ENCODE data around the gene NACC1. TPM values are rescaled to one million over a fixed set of nuclear protein-coding genes. Genes with fewer than 3 reads are reported as not detected.
"Not testable (repeated sequence)": the region's sequence is repeated elsewhere in the genome, so short reads cannot be mapped to it uniquely, and the experiment has no call there.

NACC1 gene
- total RNA-seq, 1 donor from 2014 or later: 22.6 TPM

DNA sequence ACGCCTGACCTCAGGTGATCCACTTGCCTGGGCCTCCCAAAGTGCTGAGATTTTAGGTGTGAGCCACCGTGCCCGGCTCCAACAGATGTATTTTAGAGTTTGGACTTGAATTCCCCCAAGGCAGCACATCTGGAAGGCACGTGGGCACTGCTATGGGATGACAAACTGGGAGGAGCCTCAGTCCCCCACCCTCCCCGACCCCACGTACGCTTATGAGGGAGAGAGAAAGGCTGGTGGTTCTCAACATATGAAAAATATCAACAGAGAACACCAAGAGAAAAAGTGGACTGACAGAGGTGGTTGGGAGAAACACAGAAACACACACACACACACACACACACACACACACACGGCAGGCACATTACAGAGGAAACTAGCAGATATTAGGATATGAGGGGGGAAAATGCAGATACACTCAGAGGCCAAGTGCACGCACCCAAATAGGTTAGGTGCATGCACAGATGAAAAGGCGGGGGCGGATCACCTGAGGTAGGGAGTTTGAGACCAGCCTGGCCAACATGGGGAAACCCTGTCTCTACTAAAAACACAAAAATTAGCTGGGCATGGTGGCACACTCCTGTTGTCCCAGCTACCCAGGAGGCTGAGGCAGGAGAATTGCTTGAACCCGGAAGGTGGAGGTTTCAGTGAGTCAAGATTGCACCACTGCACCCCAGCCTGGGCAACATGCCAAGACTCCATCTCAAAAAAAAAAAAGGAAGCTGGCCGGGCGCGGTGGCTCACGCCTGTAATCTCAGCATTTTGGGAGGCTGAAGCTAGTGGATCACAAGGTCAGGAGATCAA lies 28.9 kb downstream of the NACC1 start:
- Histone ChIP-seq H3K36me3 (peaks cover 0 to 9% of the 10 kb centered on the region in 2 donors), H3K4me1 (peaks cover 14% of the 10 kb centered on the region), H3K27me3 (no peaks in the 10 kb centered on the region), H3K9me3 (no peaks in the 10 kb centered on the region), H3K27ac (no peak overlapping the region), H3K4me3 (no peak overlapping the region)
- no peak for DNase-seq (ENCODE audit: extremely low spot score in 2 of 2)
- intact Hi-C loops (cut with DNase I): loop anchor here (10.0 kb wide), 1 partner anchor 88 kb away; no protein-coding TSS in a partner anchor
- TF ChIP-seq POLR2A (IDR thresholded peaks at IDR 0.05): no peak
- peak in 1 of 2 donors; percentile 21 for TF ChIP-seq POLR2AphosphoS5 (IDR thresholded peaks at IDR 0.05; ENCODE audit: insufficient read depth in 1 of 2, low read depth in 1 of 2)

DNA sequence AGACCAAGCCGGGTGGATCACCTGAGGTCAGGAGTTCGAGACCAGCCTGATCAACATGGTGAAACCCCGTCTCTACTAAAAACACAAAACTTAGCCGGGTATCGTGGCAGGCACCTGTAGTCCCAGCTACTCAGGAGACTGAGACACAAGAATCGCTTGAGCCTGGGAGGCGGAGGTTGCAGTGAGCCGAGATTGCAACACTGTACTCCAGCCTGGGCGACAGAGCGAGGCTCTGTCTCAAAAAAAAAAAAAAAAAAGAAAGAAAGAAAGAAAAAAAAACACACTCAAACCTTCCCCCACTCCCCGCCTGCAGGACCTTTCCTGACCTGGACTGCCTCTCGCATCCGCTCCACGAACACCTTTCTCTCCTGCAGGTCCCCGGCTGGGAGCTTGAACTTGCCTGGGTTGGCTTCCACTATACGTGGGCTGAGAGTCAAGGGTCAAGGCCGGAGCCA lies 31.1 kb downstream of the NACC1 start:
- not testable (repeated sequence) for DNase-seq (ENCODE audit: extremely low spot score in 2 of 2); H3K27me3 ChIP-seq; H3K36me3 ChIP-seq; H3K9me3 ChIP-seq
- peak overlapping the region; percentile 98 for H3K27ac ChIP-seq
- intact Hi-C loops (cut with DNase I): loop anchor here (10.0 kb wide), 1 partner anchor 86 kb away; no protein-coding TSS in a partner anchor
- H3K4me3 ChIP-seq: peak overlapping the region; percentile 82 to 91
- peaks cover 14% of the 10 kb centered on the region for H3K4me1 ChIP-seq

DNA sequence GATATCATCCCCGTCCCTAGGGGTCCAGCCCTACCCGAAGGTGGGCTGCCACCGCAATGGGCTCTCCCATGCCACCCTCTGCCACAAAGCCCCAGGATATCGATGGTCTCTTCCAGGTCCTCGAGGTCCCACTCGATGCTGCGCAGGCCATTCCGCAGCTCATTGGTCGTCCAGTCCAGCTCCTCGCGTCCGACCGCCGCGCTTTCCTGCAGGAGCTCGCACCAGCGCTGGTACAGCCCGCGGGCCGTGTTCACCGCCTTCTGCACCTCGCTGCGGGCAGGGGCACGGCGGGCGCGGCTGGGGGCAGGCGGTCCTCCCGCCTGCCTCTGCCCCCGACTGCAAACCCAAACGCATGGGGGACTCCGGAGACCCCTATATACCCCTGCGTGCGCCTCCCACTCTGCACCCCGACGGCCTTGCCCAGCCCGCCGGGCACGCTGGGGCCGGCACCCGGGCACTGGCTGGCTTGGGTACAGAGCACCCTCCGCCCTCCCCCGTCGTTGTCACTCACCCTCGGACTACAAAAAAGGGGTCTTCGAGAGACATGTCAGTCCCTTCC lies 31.6 kb downstream of the NACC1 start:
- H3K27ac ChIP-seq: peak overlapping the region; percentile 98
- intact Hi-C loops (cut with DNase I): loop anchor here (5.0 to 10.0 kb wide), 3 partner anchors 47 to 695 kb away; partner anchors contain the start of gene LYL1
- no peak for DNase-seq (ENCODE audit: extremely low spot score in 2 of 2)

DNA sequence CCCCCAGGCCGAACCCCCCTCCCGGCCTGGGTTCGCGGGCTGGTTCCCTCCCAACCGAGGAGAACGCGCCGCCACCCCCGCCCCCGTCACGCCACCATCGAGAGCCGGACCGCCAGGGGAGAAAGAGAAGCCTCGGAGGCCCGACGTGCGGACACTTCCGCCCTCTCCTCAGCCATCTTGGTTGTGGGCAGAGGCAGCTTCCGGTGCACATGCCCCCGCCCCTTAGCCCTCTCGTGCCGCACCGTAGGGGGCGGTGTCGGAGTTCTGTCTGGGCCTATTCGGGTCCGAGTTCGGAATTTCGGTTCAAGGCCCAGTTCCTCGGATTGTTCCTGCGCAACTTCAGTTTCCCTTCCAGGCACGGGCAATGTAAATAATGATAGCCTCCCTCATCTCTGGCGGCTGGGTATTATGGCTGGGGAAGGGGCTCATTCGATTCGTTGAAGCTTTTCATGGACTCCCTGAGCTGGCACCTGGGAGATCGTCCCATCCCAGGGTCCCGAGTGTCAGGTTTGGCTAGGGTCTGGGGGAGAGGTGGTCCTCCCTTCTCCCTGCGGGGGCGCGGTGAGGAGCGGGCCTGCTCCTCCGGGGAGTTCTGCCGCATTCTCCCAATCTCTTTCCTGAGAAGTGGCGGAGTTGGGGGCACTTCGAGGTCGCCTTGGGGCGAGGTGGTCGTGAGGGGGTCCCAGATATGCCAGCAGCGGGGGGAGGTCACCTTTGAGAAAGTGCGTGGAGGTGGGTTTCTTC lies 32.3 kb downstream of the NACC1 start, which contains the start of the genes IER2 and STX10:
Gene IER2 (plus strand): TSS at position 225 of the 744 bp plus-strand sequence. CDS start 2,776 bp downstream, outside the sequence.
Gene STX10 (minus strand): TSS at position 189 of the 744 bp plus-strand sequence. CDS start 202 bp downstream, outside the sequence.
- Histone ChIP-seq H3K4me1 (peaks cover 23% of the 10 kb centered on the region), H3K36me3 (no peaks in the 10 kb centered on the region), H3K9me3 (no peaks in the 10 kb centered on the region), H3K4me3 (peak within 1 kb of the TSS; percentile 82 to 91), H3K27ac (peak within 1 kb of the TSS; percentile 98), H3K27me3 (no peaks in the 10 kb centered on the region)
- TF ChIP-seq POLR2A (IDR thresholded peaks at IDR 0.05) (peak in 1 of 2 donors; percentile 91), POLR2AphosphoS5 (IDR thresholded peaks at IDR 0.05; ENCODE audit: insufficient read depth in 1 of 2, low read depth in 1 of 2) (peak; percentile 95 to 99)
- TF ChIP-seq, protein P1, sequence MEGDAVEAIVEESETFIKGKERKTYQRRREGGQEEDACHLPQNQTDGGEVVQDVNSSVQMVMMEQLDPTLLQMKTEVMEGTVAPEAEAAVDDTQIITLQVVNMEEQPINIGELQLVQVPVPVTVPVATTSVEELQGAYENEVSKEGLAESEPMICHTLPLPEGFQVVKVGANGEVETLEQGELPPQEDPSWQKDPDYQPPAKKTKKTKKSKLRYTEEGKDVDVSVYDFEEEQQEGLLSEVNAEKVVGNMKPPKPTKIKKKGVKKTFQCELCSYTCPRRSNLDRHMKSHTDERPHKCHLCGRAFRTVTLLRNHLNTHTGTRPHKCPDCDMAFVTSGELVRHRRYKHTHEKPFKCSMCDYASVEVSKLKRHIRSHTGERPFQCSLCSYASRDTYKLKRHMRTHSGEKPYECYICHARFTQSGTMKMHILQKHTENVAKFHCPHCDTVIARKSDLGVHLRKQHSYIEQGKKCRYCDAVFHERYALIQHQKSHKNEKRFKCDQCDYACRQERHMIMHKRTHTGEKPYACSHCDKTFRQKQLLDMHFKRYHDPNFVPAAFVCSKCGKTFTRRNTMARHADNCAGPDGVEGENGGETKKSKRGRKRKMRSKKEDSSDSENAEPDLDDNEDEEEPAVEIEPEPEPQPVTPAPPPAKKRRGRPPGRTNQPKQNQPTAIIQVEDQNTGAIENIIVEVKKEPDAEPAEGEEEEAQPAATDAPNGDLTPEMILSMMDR (IDR thresholded peaks at IDR 0.05): peak; percentile 53 to 59 (median 54)
- peak in 1 of 2 donors; percentile 98 for DNase-seq (ENCODE audit: extremely low spot score in 2 of 2)
- intact Hi-C loops (cut with DNase I): loop anchor here (5.0 to 10.0 kb wide), 2 partner anchors 48 to 694 kb away; partner anchors contain the start of gene LYL1

More for the DNA sequence above, 31.6 kb downstream of the NACC1 start:
- TF ChIP-seq POLR2AphosphoS5 (IDR thresholded peaks at IDR 0.05; ENCODE audit: insufficient read depth in 1 of 2, low read depth in 1 of 2) (no peak), POLR2A (IDR thresholded peaks at IDR 0.05) (no peak)
- TF ChIP-seq, protein P1 (IDR thresholded peaks at IDR 0.05): no peak
- Histone ChIP-seq H3K4me1 (peaks cover 16% of the 10 kb centered on the region), H3K27me3 (no peaks in the 10 kb centered on the region), H3K4me3 (peak overlapping the region; percentile 82 to 91), H3K9me3 (no peaks in the 10 kb centered on the region), H3K36me3 (peaks cover 0 to under 1% of the 10 kb centered on the region in 2 donors)

DNA sequence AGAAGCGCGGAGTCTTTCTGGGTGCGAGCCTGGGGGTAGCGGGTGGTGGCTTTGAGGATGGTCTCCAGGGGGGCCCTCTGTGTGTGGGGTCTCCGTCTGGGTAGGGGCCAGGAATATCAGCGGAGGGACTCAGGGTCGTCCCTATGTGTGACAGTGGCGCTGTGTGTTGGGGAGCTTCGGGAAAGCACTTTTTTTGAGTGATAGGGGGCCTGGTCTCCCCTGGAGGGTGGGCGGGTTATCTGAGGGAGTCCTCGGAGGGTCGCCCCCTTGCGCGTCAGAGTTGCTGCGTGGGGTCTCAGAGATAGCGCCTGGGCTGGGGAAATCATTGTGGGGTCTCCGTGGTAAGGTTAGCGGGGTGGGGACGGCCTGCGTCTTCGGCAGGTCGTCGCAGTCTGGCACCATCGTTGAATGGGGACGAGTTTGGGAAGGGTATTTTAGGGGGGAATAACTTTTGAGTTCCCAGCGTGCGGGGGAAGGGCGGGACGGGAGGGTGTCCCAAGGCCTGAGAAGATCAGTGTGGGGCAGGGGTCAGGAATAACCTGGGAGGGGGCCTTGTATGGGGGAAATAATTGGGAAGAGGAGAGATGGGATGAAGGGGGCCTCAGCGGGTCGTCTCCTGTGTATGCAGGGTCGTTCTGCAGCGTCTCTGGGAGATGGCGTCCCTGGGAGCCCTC lies 33.0 kb downstream of the NACC1 start:
- Histone ChIP-seq H3K4me1 (peaks cover 30% of the 10 kb centered on the region), H3K36me3 (no peaks in the 10 kb centered on the region), H3K27ac (peak overlapping the region; percentile 98), H3K4me3 (peak overlapping the region; percentile 82 to 91), H3K9me3 (no peaks in the 10 kb centered on the region), H3K27me3 (no peaks in the 10 kb centered on the region)
- DNase-seq (ENCODE audit: extremely low spot score in 2 of 2): peak in 1 of 2 donors; percentile 92
- intact Hi-C loops (cut with DNase I): loop anchor here (5.0 to 10.0 kb wide), 2 partner anchors 49 to 694 kb away; partner anchors contain the start of gene LYL1
- TF ChIP-seq, protein P1 (IDR thresholded peaks at IDR 0.05): no peak
- TF ChIP-seq POLR2AphosphoS5 (IDR thresholded peaks at IDR 0.05; ENCODE audit: insufficient read depth in 1 of 2, low read depth in 1 of 2): no peak
- TF ChIP-seq POLR2A (IDR thresholded peaks at IDR 0.05): no peak

Data from vagina (tissue), 2 donors.